Colonic mucosa (tissue), 4 donors: ENCODE measurements around the gene RORB. TPM values are rescaled to one million over a fixed set of nuclear protein-coding genes. Genes with fewer than 3 reads are reported as not detected.

ENCODE experiments used
- DNase-seq: peaks from one replicate; pipeline ENCODE4 v3.0.0-alpha.2; 2020
- H3K27ac ChIP-seq: fragments of 200-600 bp; one replicate; pipeline ENCODE4 v1.8.0; 2021
- H3K27me3 ChIP-seq: fragments of 200-600 bp; one replicate; pipeline ENCODE4 v1.8.0; 2021
- H3K36me3 ChIP-seq: fragments of 200-600 bp; one replicate; pipeline ENCODE4 v1.8.0; 2021
- H3K4me1 ChIP-seq: fragments of 200-600 bp; one replicate; pipeline ENCODE4 v1.8.0; 2021; ENCODE audit warnings: mild to moderate bottlenecking
- H3K4me3 ChIP-seq: fragments of 200-600 bp; one replicate; pipeline ENCODE4 v1.8.0; 2021
- H3K9ac ChIP-seq, 2 donors: one replicate each; pipeline ENCODE4 v1.7.0; 2013; ENCODE audit warnings: control low read depth in 2 of 2, low read depth in 2 of 2, low read length in 2 of 2
- H3K9me3 ChIP-seq: fragments of 200-600 bp; one replicate; pipeline ENCODE4 v1.8.0; 2021
- intact Hi-C: fragments of 100-400 bp; cut with DNase I; formaldehyde crosslinking; loops from one replicate; pipeline ENCODE4 v1.14.1; 2022
- total RNA-seq, 2 donors: library from RNA; stranded (reverse); fragmentation: NEBNext Ultra II Directional in 1 of 2; extraction: Animal tissue kit (Norgen Biotek cat#: 25700) in 1 of 2; gene quantifications; one replicate each; pipeline ENCODE4 v1.2.1, GENCODE V29; 2021
- TF ChIP-seq, protein P1 (sequence below): fragments of 200-600 bp; IDR thresholded peaks from one replicate; pipeline ENCODE4 v1.8.0; 2022; ENCODE audit warnings: antibody characterized with exemption, mild to moderate bottlenecking
- donor health status: healthy.
- donor health status: DM: no; HTN: no; CAD: no.
- donor health status: DM: no; HTN: no; CAD: no.

RORB gene
- total RNA-seq, 2 donors from 2014 or later = 0.13 to 0.15 TPM

DNA sequence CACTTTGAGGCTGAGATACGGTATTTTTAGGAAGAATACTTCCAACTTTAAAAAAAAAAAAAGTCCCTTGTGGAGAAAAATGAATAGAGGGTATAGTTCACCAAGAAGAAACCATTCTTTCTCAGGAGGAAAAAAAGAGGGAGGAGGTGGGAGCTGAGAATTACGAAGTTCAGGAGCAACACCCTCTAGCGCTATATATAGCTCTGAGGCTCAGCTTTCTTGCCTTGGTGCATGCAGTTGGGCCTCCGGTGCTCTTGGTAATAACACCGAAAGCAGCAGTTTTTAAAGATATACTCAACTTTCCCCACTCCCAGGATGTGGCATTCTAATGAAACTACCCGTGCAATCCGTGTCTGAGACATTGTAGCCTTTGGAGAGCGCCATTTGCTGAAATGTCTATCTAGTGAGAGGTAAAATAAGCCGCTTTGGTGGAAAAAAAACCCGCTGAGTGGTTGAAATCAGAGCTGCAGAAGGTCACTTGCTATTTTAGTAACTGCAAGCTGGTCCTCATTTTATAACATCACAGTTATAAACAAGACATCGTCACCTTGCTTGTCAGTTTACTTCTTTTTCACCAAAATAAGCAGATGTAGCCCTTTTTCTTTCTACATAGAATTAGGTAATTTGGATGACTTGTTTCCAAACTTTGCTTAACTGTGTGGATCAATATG lies 156.4 kb downstream of the RORB start:
- DNase-seq = no peak
- Histone ChIP-seq H3K27ac (no peak overlapping the region), H3K9ac (no peak overlapping the region), H3K4me1 (no peaks in the 10 kb centered on the region), H3K27me3 (no peaks in the 10 kb centered on the region), H3K9me3 (no peaks in the 10 kb centered on the region), H3K36me3 (no peaks in the 10 kb centered on the region), H3K4me3 (no peak overlapping the region)
- intact Hi-C loops = no loop called here
- TF ChIP-seq, protein P1, sequence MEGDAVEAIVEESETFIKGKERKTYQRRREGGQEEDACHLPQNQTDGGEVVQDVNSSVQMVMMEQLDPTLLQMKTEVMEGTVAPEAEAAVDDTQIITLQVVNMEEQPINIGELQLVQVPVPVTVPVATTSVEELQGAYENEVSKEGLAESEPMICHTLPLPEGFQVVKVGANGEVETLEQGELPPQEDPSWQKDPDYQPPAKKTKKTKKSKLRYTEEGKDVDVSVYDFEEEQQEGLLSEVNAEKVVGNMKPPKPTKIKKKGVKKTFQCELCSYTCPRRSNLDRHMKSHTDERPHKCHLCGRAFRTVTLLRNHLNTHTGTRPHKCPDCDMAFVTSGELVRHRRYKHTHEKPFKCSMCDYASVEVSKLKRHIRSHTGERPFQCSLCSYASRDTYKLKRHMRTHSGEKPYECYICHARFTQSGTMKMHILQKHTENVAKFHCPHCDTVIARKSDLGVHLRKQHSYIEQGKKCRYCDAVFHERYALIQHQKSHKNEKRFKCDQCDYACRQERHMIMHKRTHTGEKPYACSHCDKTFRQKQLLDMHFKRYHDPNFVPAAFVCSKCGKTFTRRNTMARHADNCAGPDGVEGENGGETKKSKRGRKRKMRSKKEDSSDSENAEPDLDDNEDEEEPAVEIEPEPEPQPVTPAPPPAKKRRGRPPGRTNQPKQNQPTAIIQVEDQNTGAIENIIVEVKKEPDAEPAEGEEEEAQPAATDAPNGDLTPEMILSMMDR = no peak

DNA sequence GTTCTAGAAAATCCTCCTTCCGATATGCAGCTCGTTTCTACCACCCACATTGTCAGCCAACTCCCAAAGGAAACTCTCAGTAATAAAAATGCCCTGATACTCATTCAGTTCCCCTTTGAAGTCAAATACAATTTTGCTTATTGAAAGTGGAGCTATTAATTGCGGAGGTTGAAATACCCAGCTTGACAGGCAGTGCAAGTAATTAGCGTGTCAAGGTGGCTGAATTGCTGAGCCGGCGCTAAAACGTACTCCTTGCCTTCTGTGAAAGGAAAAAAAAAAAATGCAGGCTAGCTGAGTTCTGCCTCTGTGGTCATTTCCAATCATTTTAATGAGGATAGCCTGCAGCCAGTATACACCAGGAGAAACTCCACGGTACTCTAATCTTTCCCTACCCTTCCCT lies 165.5 kb downstream of the RORB start:
- TF ChIP-seq, protein P1 = no peak
- Histone ChIP-seq H3K9me3 (no peaks in the 10 kb centered on the region), H3K27ac (no peak overlapping the region), H3K4me3 (no peak overlapping the region), H3K36me3 (no peaks in the 10 kb centered on the region), H3K27me3 (no peaks in the 10 kb centered on the region), H3K9ac (no peak overlapping the region), H3K4me1 (no peaks in the 10 kb centered on the region)
- intact Hi-C loops = no loop called here
- no peak for DNase-seq

DNA sequence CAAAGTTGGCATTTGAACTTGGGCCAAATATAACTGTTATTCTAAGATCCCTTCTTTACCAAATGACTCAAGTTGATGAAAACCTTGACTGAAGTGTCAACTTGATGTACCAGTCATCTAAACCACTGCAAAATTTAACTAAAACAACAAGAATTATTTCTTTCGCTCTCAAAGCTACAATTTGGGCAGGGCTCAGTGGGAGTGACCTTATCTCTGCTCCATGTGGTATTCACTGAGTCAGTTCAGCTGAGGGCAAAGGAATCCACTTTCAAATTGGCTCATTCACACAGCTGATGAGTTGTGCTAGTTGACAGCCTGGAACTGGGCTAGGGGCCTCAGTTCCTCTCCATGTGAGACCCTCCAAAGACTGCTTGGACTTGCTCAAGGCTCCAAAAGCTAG lies 166.3 kb downstream of the RORB start:
- DNase-seq = no peak
- Histone ChIP-seq H3K4me3 (no peak overlapping the region), H3K27me3 (no peaks in the 10 kb centered on the region), H3K36me3 (no peaks in the 10 kb centered on the region), H3K9me3 (no peaks in the 10 kb centered on the region), H3K4me1 (no peaks in the 10 kb centered on the region), H3K9ac (no peak overlapping the region), H3K27ac (no peak overlapping the region)
- TF ChIP-seq, protein P1 = no peak
- intact Hi-C loops = no loop called here

DNA sequence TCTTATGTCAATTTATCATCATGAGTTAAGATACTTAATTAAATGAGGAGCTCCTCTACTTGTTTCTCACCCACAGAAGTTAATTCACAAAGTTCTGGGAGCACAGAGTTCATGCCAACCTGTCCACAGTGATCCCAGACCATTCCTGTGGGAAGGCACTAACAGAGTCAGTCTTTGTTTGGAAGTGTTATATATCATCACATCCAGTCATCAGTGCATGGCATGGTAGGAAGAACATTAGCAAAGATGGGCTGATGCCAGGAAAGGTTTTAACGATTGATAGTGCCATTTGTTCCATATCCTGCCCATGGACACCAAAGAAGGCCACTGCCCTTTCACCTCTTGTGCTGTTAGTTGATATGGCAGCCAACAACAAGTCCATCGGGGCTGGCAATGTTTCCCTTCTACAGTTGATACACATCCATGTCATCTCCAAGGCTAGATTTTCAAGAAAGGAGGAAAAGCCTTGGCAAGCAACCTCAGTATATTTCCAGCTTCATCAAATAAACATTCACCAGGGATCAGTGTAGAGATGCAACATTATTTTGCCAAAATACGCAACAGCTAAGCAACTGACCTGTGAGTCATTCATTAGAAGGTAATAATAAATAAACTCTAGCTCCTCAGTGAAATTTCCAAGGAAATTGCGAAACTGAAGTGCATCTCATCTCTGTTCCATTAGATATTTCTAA lies 169.6 kb downstream of the RORB start:
- DNase-seq = no peak
- Histone ChIP-seq H3K36me3 (no peaks in the 10 kb centered on the region), H3K4me3 (no peak overlapping the region), H3K4me1 (no peaks in the 10 kb centered on the region), H3K9me3 (no peaks in the 10 kb centered on the region), H3K9ac (no peak overlapping the region), H3K27me3 (no peaks in the 10 kb centered on the region), H3K27ac (no peak overlapping the region)
- TF ChIP-seq, protein P1 = no peak
- intact Hi-C loops = no loop called here

DNA sequence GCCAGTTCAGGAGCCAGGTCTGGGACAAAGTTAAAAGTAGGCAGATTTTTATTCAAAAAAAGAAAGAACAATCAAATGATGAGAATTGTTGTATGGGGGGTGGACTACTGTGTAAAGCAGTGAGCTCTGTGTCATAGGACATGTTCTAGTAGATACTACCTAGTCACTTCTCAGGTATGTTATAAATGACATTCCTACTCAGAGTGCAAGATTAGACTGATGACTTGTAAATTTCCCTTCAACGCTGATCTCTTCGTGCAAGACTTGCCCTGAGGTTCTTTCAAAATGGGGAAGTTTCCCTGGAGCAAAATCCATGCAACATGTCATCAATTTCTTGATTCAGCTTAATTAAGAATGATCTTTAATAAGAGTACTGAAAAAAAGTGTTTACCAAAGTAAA lies 175.1 kb downstream of the RORB start:
- Histone ChIP-seq H3K9ac (no peak overlapping the region), H3K27me3 (no peaks in the 10 kb centered on the region), H3K4me1 (no peaks in the 10 kb centered on the region), H3K27ac (no peak overlapping the region), H3K36me3 (no peaks in the 10 kb centered on the region), H3K9me3 (no peaks in the 10 kb centered on the region), H3K4me3 (no peak overlapping the region)
- DNase-seq = no peak
- TF ChIP-seq, protein P1 = no peak
- intact Hi-C loops = no loop called here
